Measurements from ENCODE around the gene ZFYVE9. TPM values are rescaled to one million over a fixed set of nuclear protein-coding genes. Genes with fewer than 3 reads are reported as not detected.

Gene ZFYVE9
- total RNA-seq, 4 donors from 2014 or later = 25.6 to 95.0 (median 48.3) TPM

DNA sequence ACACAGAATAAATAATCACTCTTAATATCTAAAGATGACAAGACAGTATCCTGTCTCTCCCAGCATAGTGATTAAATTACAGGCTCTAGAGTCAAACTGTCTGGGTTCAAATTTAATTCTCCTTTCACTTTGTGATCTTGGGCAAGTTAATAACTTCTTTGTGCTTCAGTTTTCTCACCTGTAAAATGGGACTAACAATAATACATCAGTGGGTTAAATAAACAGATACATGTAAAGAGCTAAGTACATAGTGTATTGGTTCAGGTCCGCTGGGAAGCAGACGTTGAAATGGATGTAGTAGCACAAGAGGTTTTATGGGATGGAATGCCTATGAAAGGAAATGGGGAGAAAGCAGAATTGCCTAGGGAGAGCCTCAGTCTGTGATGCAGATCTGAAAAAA lies 10.7 kb downstream of the ZFYVE9 start:
- no peaks in the 10 kb centered on the region for H3K9me3 ChIP-seq
- H3K4me1 ChIP-seq = peaks cover 10% of the 10 kb centered on the region in 2 donors
- H3K4me3 ChIP-seq = no peak overlapping the region
- no peak for TF ChIP-seq POLR2A (IDR thresholded peaks at IDR 0.05)
- TF ChIP-seq, protein P1, sequence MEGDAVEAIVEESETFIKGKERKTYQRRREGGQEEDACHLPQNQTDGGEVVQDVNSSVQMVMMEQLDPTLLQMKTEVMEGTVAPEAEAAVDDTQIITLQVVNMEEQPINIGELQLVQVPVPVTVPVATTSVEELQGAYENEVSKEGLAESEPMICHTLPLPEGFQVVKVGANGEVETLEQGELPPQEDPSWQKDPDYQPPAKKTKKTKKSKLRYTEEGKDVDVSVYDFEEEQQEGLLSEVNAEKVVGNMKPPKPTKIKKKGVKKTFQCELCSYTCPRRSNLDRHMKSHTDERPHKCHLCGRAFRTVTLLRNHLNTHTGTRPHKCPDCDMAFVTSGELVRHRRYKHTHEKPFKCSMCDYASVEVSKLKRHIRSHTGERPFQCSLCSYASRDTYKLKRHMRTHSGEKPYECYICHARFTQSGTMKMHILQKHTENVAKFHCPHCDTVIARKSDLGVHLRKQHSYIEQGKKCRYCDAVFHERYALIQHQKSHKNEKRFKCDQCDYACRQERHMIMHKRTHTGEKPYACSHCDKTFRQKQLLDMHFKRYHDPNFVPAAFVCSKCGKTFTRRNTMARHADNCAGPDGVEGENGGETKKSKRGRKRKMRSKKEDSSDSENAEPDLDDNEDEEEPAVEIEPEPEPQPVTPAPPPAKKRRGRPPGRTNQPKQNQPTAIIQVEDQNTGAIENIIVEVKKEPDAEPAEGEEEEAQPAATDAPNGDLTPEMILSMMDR (IDR thresholded peaks at IDR 0.05) = no peak
- no peaks in the 10 kb centered on the region for H3K36me3 ChIP-seq
- DNase-seq = no peak
- H3K27ac ChIP-seq = no peak overlapping the region
- no peaks in the 10 kb centered on the region for H3K27me3 ChIP-seq
- intact Hi-C loops (cut with DNase I; ENCODE audit: low total_unique reads) = no loop called here

DNA sequence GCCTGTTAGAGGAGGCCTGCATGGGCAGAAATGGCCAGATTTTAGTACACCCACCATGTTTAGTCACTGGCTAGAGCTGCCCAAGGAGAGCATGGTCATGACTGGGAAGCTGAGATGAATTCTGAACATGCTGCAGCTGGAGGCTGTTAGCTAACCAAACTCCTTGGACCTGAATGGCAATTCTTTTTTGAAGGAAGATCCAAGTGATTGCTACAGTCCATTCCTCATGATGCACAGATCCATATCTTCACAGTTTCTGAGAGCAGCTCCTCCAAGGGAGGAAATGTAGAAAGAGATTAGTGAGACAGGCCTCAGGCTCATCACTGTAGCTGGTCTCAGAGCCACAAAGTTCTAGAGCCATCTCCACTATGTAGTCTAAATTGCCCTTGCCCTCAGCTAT lies 11.1 kb downstream of the ZFYVE9 start:
- intact Hi-C loops (cut with DNase I; ENCODE audit: low total_unique reads) = no loop called here
- no peak for DNase-seq
- Histone ChIP-seq H3K36me3 (no peaks in the 10 kb centered on the region), H3K27ac (no peak overlapping the region), H3K9me3 (no peaks in the 10 kb centered on the region), H3K27me3 (no peaks in the 10 kb centered on the region), H3K4me1 (peaks cover 10% of the 10 kb centered on the region in 2 donors), H3K4me3 (no peak overlapping the region)
- TF ChIP-seq POLR2A (IDR thresholded peaks at IDR 0.05) = no peak
- TF ChIP-seq, protein P1 (IDR thresholded peaks at IDR 0.05) = no peak

DNA sequence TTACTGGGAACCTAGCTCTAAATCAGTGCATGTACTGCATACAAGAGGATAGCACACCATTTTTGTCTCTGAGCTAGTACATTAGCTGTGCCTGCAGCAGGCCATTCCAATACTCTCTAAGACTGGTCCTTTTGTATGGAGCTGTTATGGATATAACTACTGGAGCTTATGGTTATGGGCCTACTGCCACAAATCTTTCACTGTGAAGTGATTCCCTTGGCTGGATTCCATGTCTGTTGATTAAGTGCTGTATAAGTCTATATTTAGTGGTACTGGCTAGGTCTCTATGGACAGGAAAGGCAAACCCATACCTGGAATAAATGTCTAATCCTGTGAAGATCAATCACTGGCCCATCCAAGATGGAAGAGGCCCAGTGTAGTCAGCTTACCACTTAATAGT lies 12.0 kb downstream of the ZFYVE9 start:
- Histone ChIP-seq H3K9me3 (no peaks in the 10 kb centered on the region), H3K4me1 (peaks cover 10% of the 10 kb centered on the region in 2 donors), H3K36me3 (no peaks in the 10 kb centered on the region), H3K4me3 (no peak overlapping the region), H3K27me3 (no peaks in the 10 kb centered on the region), H3K27ac (no peak overlapping the region)
- TF ChIP-seq, protein P1 (IDR thresholded peaks at IDR 0.05) = no peak
- no peak for TF ChIP-seq POLR2A (IDR thresholded peaks at IDR 0.05)
- intact Hi-C loops (cut with DNase I; ENCODE audit: low total_unique reads) = no loop called here
- no peak for DNase-seq

DNA sequence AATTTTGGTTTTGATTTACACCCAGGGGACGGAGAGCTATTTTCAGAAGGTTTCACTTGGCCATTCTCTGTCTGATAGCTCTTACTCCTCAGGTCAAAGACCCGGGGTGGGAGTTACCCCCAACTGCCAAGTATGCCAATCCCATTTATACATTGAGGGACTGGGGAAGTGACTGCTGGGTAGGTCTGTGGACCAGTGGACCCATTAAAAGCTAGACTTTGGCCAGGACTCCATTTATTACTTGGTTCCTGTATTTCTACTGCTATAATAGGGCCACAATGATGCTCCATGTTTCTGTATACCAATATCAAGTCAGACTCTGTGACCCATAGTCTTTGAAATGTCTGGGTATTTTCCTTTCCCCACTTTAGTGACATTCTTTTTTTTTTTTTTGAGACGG lies 14.6 kb downstream of the ZFYVE9 start:
- no peaks in the 10 kb centered on the region for H3K27me3 ChIP-seq
- intact Hi-C loops (cut with DNase I; ENCODE audit: low total_unique reads) = no loop called here
- no peaks in the 10 kb centered on the region for H3K9me3 ChIP-seq
- TF ChIP-seq, protein P1 (IDR thresholded peaks at IDR 0.05) = no peak
- TF ChIP-seq POLR2A (IDR thresholded peaks at IDR 0.05) = no peak
- H3K27ac ChIP-seq = no peak overlapping the region
- no peak overlapping the region for H3K4me3 ChIP-seq
- no peak for DNase-seq
- no peaks in the 10 kb centered on the region for H3K36me3 ChIP-seq
- H3K4me1 ChIP-seq = peaks cover 2 to 7% of the 10 kb centered on the region in 2 donors

DNA sequence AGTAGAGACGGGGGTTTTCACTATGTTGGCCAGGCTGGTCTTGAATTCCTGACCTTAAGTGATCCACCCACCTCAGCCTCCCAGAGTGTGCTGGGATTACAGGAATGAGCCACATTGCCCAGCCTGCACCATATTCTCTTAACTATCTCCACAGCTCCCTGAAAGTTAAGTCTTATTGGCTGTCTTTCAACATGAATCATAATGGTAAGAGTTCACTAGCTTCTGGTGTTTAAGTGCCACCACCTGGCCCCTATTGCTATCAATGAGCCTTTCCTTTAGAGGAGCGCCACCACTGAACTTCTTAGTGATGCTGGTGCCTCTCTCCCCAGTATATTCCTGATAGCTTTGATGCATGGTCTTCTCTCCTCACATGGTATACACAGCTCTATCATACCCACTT lies 15.7 kb downstream of the ZFYVE9 start:
- no peaks in the 10 kb centered on the region for H3K27me3 ChIP-seq
- DNase-seq = no peak
- H3K4me1 ChIP-seq = peaks cover 0 to 7% of the 10 kb centered on the region in 2 donors
- intact Hi-C loops (cut with DNase I; ENCODE audit: low total_unique reads) = no loop called here
- TF ChIP-seq POLR2A (IDR thresholded peaks at IDR 0.05) = no peak
- TF ChIP-seq, protein P1 (IDR thresholded peaks at IDR 0.05) = no peak
- H3K9me3 ChIP-seq = no peaks in the 10 kb centered on the region
- H3K4me3 ChIP-seq = no peak overlapping the region
- H3K27ac ChIP-seq = no peak overlapping the region
- H3K36me3 ChIP-seq = no peaks in the 10 kb centered on the region
